Aorta (tissue), 5 donors: ENCODE data around the gene PFKP. TPM values are rescaled to one million over a fixed set of nuclear protein-coding genes. Genes with fewer than 3 reads are reported as not detected.

Source experiments
- ATAC-seq: fragments of 200-7000 bp; cut with Tn5 transposase; one replicate; pipeline ENCODE4 v1.9.1; 2022; ENCODE audit warnings: moderate library complexity; ENCODE audit not compliant: low FRiP score
- DNase-seq, 2 donors: peaks; one replicate each; pipeline ENCODE4 v3.0.0-alpha.2; 2020
- H3K27ac ChIP-seq, 2 donors: one replicate each; pipeline ENCODE4 v1.5.1; 2013; ENCODE audit warnings: low read length in 2 of 2, mild to moderate bottlenecking in 2 of 2, moderate library complexity in 2 of 2, control low read depth in 1 of 2, inconsistent platforms in 1 of 2, low read depth in 1 of 2
- H3K27me3 ChIP-seq, 2 donors: one replicate each; pipeline ENCODE4 v1.6.1; 2013; ENCODE audit warnings: control low read depth in 1 of 2, low read length in 1 of 2, mild to moderate bottlenecking in 1 of 2, moderate library complexity in 1 of 2; ENCODE audit not compliant: insufficient read depth in 2 of 2, control insufficient read depth in 1 of 2
- H3K36me3 ChIP-seq, 2 donors: one replicate each; pipeline ENCODE4 v1.6.1; 2013; ENCODE audit warnings: control low read depth in 1 of 2, low read length in 1 of 2, mild to moderate bottlenecking in 1 of 2; ENCODE audit not compliant: insufficient read depth in 2 of 2, control insufficient read depth in 1 of 2
- H3K4me1 ChIP-seq, 2 donors: one replicate each; pipeline ENCODE4 v1.6.1; 2013; ENCODE audit warnings: low read length in 2 of 2, control low read depth in 1 of 2, mild to moderate bottlenecking in 1 of 2, moderate library complexity in 1 of 2; ENCODE audit not compliant: insufficient read depth in 2 of 2, control insufficient read depth in 1 of 2
- H3K4me3 ChIP-seq, 2 donors: one replicate each; pipeline ENCODE4 v1.5.1; 2013; ENCODE audit warnings: low read length in 2 of 2, control low read depth in 1 of 2, mild to moderate bottlenecking in 1 of 2
- H3K9me3 ChIP-seq: one replicate; pipeline ENCODE4 v1.6.1; 2013; ENCODE audit warnings: mild to moderate bottlenecking, low read length; ENCODE audit not compliant: control insufficient read depth
- whole genome bisulfite sequencing, 2 donors: extraction: QIAGEN DNeasy Blood & Tissue Kit; methylation state at CpG; one replicate each; pipeline ENCODE4 v1.1.7; 2013; 5-methylcytosine and 5-hydroxymethylcytosine counted together
- intact Hi-C, 2 donors: fragments of 100-400 bp; cut with DNase I; formaldehyde crosslinking; loops; one replicate each; pipeline versions ENCODE4 v1.14.2 to v1.15.0; 2022
- polyA plus RNA-seq, 2 donors: library from polyadenylated mRNA; stranded (reverse); fragments of 200-250 nt; gene quantifications; one replicate each; pipeline ENCODE4 v1.2.3, GENCODE V29; 2013
- total RNA-seq, 2 donors: library from RNA; stranded (reverse); fragmentation: NEBNext Ultra II Directional; extraction: Animal tissue kit (Norgen Biotek cat#: 25700); gene quantifications; one replicate each; pipeline ENCODE4 v1.2.1, GENCODE V29; 2021
- donor health status: healthy with polysubstance abuse.
- donor health status: Bipolar disorder and iron deficiency.
- donor health status: DM: no; HTN: no; CAD: no.
- donor health status: DM: no; HTN: no; CAD: no.
- donor health status: DM: yes; HTN: yes; CAD: no.

Gene PFKP
- total and polyA plus RNA-seq, 4 donors: 40.3 to 167 (median 119) TPM

GRCh38 chr10:3096149-3096548, 28.8 kb downstream of the PFKP start:
- peak in 1 of 2 donors; percentile 50 for DNase-seq
- Histone ChIP-seq H3K4me3 (no peak overlapping the region), H3K4me1 (peaks cover 2 to 3% of the 10 kb centered on the region in 2 donors), H3K27me3 (no peaks in the 10 kb centered on the region), H3K9me3 (no peaks in the 10 kb centered on the region), H3K36me3 (peaks cover 0 to 2% of the 10 kb centered on the region in 2 donors), H3K27ac (peak overlapping the region; percentile 46 to 94)
- WGBS, 2 donors: 14 to 15% methylated on average over 16 of the region's 16 CpGs
- intact Hi-C loops: loop anchor here in 1 of 2 donors (5.0 kb wide), 1 partner anchor 49 kb away; no protein-coding TSS in a partner anchor
- no peak for ATAC-seq

GRCh38 chr10:3097160-3097559, 29.8 kb downstream of the PFKP start:
- Histone ChIP-seq H3K9me3 (no peaks in the 10 kb centered on the region), H3K4me1 (peaks cover 2 to 3% of the 10 kb centered on the region in 2 donors), H3K27me3 (no peaks in the 10 kb centered on the region), H3K4me3 (no peak overlapping the region), H3K36me3 (peaks cover 0 to 2% of the 10 kb centered on the region in 2 donors), H3K27ac (peak overlapping the region in 1 of 2 donors; percentile 3)
- intact Hi-C loops: loop anchor here in 1 of 2 donors (5.0 kb wide), 1 partner anchor 50 kb away; no protein-coding TSS in a partner anchor
- DNase-seq: no peak
- ATAC-seq: no peak
- 86 to 91% methylated on average over 9 of the region's 9 CpGs for WGBS, 2 donors

GRCh38 chr10:3098689-3099088, 31.3 kb downstream of the PFKP start:
- peaks cover 2 to 3% of the 10 kb centered on the region in 2 donors for H3K4me1 ChIP-seq
- no peak overlapping the region for H3K4me3 ChIP-seq
- H3K9me3 ChIP-seq: no peaks in the 10 kb centered on the region
- WGBS, 2 donors: 93 to 95% methylated on average over 11 of the region's 11 CpGs
- H3K27me3 ChIP-seq: no peaks in the 10 kb centered on the region
- intact Hi-C loops: loop anchor here in 1 of 2 donors (5.0 kb wide), 1 partner anchor 51 kb away; no protein-coding TSS in a partner anchor
- ATAC-seq: no peak
- H3K27ac ChIP-seq: no peak overlapping the region
- H3K36me3 ChIP-seq: peaks cover 0 to 2% of the 10 kb centered on the region in 2 donors
- peak in 1 of 2 donors; percentile 24 for DNase-seq

GRCh38 chr10:3099291-3100092, 32.1 kb downstream of the PFKP start:
- intact Hi-C loops: loop anchor here in 1 of 2 donors (5.0 kb wide), 1 partner anchor 52 kb away; no protein-coding TSS in a partner anchor
- no peaks in the 10 kb centered on the region for H3K27me3 ChIP-seq
- peaks cover 0 to 2% of the 10 kb centered on the region in 2 donors for H3K36me3 ChIP-seq
- no peaks in the 10 kb centered on the region for H3K9me3 ChIP-seq
- peaks cover 2 to 3% of the 10 kb centered on the region in 2 donors for H3K4me1 ChIP-seq
- H3K27ac ChIP-seq: no peak overlapping the region
- H3K4me3 ChIP-seq: no peak overlapping the region
- peak in 1 of 2 donors; percentile 24 for DNase-seq
- 91 to 93% methylated on average over 22 of the region's 22 CpGs for WGBS, 2 donors
- no peak for ATAC-seq

- no peak overlapping the region for H3K4me3 ChIP-seq
- ATAC-seq (no peak), DNase-seq (peak in 1 of 2 donors; percentile 41)
- intact Hi-C loops: no loop called here
- H3K9me3 ChIP-seq: no peaks in the 10 kb centered on the region
- no peak overlapping the region for H3K27ac ChIP-seq
- H3K4me1 ChIP-seq: peaks cover 2 to 3% of the 10 kb centered on the region in 2 donors
- 94 to 96% methylated on average over 19 of the region's 19 CpGs for WGBS, 2 donors
- H3K36me3 ChIP-seq: peaks cover 0 to 2% of the 10 kb centered on the region in 2 donors
- H3K27me3 ChIP-seq: no peaks in the 10 kb centered on the region
These were observed 32.9 kb downstream of the PFKP start for GRCh38 chr10:3100093-3100792.

- H3K4me3 ChIP-seq: no peak overlapping the region
- H3K27me3 ChIP-seq: no peaks in the 10 kb centered on the region
- H3K4me1 ChIP-seq: peaks cover 2 to 3% of the 10 kb centered on the region in 2 donors
- 94 to 97% methylated on average over 30 to 31 of the region's 31 CpGs for WGBS, 2 donors
- no peak overlapping the region for H3K27ac ChIP-seq
- H3K9me3 ChIP-seq: no peaks in the 10 kb centered on the region
- peaks cover 0 to 2% of the 10 kb centered on the region in 2 donors for H3K36me3 ChIP-seq
- ATAC-seq: no peak
- peak in 1 of 2 donors; percentile 32 for DNase-seq
- intact Hi-C loops: no loop called here
These were observed 33.7 kb downstream of the PFKP start for GRCh38 chr10:3100856-3101640.

GRCh38 chr10:3102720-3103427, 35.5 kb downstream of the PFKP start:
- Histone ChIP-seq H3K4me1 (no peaks in the 10 kb centered on the region), H3K36me3 (peaks cover 0 to 2% of the 10 kb centered on the region in 2 donors), H3K9me3 (no peaks in the 10 kb centered on the region), H3K4me3 (no peak overlapping the region), H3K27ac (peak overlapping the region in 1 of 2 donors; percentile 34), H3K27me3 (no peaks in the 10 kb centered on the region)
- DNase-seq (peak in 1 of 2 donors; percentile 44), ATAC-seq (no peak)
- intact Hi-C loops: no loop called here
- 30 to 33% methylated on average over 19 of the region's 19 CpGs for WGBS, 2 donors
